ENCODE data around the gene FANCD2. TPM values are rescaled to one million over a fixed set of nuclear protein-coding genes. Genes with fewer than 3 reads are reported as not detected.
A peak's percentile ranks its signal among the peaks of the same experiment; 100 is the strongest.

Gene FANCD2
- total and polyA plus RNA-seq, 5 donors from 2014 or later, result 4.5 to 62.8 (median 10.4) TPM

- Mint-ChIP-seq H3K27me3 (peaks cover 5% of the 10 kb centered on the region), H3K36me3 (peaks cover 8% of the 10 kb centered on the region), H3K4me3 (peak overlapping the region; percentile 90 to 99 (median 96)), H3K4me1 (peaks cover 4 to 33% (median 20%) of the 10 kb centered on the region in 4 donors), H3K27ac (peak overlapping the region; percentile 15 to 95 (median 43)), H3K9me3 (peaks cover 0 to 5% (median 0%) of the 10 kb centered on the region in 7 donors)
- Histone ChIP-seq H3K9me3 (ENCODE audit: control insufficient read depth in 2 of 2, low read length in 2 of 2) (no peaks in the 10 kb centered on the region), H3K4me1 (ENCODE audit: control insufficient read depth, insufficient read depth, low read length, poor library complexity, severe bottlenecking) (peaks cover 22% of the 10 kb centered on the region), H3K36me3 (ENCODE audit: control insufficient read depth, insufficient read depth, low read length) (no peaks in the 10 kb centered on the region), H3K4me3 (ENCODE audit: low read depth, low read length) (peak overlapping the region; percentile 55), H3K27me3 (ENCODE audit: control insufficient read depth, insufficient read depth, low read length) (no peaks in the 10 kb centered on the region), H3K27ac (ENCODE audit: insufficient read depth, low read length, poor library complexity, severe bottlenecking) (peak overlapping the region; percentile 95)
- ATAC-seq (ENCODE audit: low read depth in 2 of 2), result no peak
- no peak for DNase-seq
Measured at GRCh38 chr3:10140996-10141546, 114.8 kb downstream of the FANCD2 start.

DNA sequence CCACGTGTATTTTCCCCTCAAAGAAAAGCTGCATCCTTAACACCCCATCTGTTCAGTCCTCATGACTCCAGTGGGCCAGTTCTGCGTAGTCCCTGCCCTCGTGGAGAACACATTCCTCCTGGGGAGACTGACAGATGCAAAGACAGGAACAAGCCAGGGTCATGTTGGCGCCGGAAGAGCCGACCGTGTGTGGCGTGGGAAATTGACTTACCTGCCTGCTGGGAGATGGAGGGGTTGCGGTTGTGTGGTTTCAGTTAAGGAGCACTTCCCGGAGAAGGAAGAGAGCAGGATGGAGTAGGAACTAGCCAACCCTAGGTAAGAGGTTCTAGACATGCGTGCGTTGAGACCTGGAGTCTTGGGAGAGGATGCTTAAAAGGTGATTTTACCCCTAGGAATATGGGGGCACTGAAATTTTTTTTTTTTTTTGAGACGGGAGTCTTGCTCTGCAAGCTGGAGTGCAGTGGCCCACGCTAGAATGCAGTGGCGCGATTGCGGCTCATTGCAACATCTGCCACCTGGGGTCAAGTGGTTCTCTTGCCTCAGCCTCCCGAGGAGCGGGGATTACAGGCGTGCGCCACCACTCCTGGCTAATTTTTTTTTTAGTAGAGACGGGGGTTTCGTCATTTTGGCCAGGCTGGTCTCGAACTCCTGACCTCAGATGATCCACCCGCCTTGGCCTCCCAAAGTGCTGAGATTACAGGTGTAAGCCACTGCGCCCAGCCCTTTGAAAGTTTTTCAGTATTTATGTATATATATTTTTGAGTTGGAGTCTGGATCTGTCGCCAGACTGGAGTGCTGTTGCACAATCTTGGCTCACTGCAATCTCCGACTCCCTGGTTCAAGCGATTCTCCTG is 116.7 kb downstream of the FANCD2 start:
- Mint-ChIP-seq H3K4me3 (peak overlapping the region; percentile 90 to 99 (median 96)), H3K36me3 (peaks cover 13% of the 10 kb centered on the region), H3K27me3 (peaks cover 5% of the 10 kb centered on the region), H3K27ac (peak overlapping the region; percentile 80 to 95 (median 91)), H3K4me1 (peaks cover 5 to 43% (median 24%) of the 10 kb centered on the region in 4 donors), H3K9me3 (peaks cover 0 to 5% (median 0%) of the 10 kb centered on the region in 7 donors)
- no peaks in the 10 kb centered on the region for H3K27me3 ChIP-seq (ENCODE audit: control insufficient read depth, insufficient read depth, low read length)
- no peaks in the 10 kb centered on the region for H3K9me3 ChIP-seq (ENCODE audit: control insufficient read depth in 2 of 2, low read length in 2 of 2)
- H3K4me1 ChIP-seq (ENCODE audit: control insufficient read depth, insufficient read depth, low read length, poor library complexity, severe bottlenecking), result peaks cover 29% of the 10 kb centered on the region
- ATAC-seq (ENCODE audit: low read depth in 2 of 2) (no peak), DNase-seq (peak in 1 of 3 donors; percentile 31)
- H3K4me3 ChIP-seq (ENCODE audit: low read depth, low read length), result peak overlapping the region; percentile 91
- peaks cover 11% of the 10 kb centered on the region for H3K36me3 ChIP-seq (ENCODE audit: control insufficient read depth, insufficient read depth, low read length)
- H3K27ac ChIP-seq (ENCODE audit: insufficient read depth, low read length, poor library complexity, severe bottlenecking), result peak overlapping the region; percentile 95

DNA sequence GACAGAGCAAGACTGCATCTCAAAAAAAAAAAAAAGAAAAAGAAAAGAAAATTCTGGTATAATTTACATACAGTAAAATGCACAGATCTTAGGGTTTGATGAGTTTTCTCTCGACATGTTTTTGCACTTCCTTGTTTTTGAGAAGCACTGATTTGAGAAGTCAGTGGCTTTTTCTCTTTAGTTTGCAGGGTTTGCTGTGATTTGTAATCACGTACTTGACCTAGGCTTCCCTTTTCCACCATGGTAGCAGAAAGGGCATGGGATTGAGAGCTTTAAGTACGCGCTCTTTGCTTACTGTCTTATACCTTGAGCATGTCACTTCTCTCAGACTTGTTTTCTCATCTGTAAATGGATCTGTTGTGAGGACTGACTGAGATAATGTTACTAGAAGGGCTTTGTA is 119.4 kb downstream of the FANCD2 start:
- H3K4me1 Mint-ChIP-seq, result peaks cover 5 to 51% (median 31%) of the 10 kb centered on the region in 4 donors
- Histone ChIP-seq H3K4me1 (ENCODE audit: control insufficient read depth, insufficient read depth, low read length, poor library complexity, severe bottlenecking) (peaks cover 29% of the 10 kb centered on the region), H3K27me3 (ENCODE audit: control insufficient read depth, insufficient read depth, low read length) (no peaks in the 10 kb centered on the region), H3K27ac (ENCODE audit: insufficient read depth, low read length, poor library complexity, severe bottlenecking) (no peak overlapping the region), H3K4me3 (ENCODE audit: low read depth, low read length) (peak overlapping the region; percentile 70), H3K9me3 (ENCODE audit: control insufficient read depth in 2 of 2, low read length in 2 of 2) (no peaks in the 10 kb centered on the region), H3K36me3 (ENCODE audit: control insufficient read depth, insufficient read depth, low read length) (peaks cover 33% of the 10 kb centered on the region)
- H3K9me3 Mint-ChIP-seq, result peaks cover 0 to 5% (median 0%) of the 10 kb centered on the region in 7 donors
- DNase-seq (no peak), ATAC-seq (ENCODE audit: low read depth in 2 of 2) (no peak)
- peak overlapping the region; percentile 70 to 86 (median 78) for H3K4me3 Mint-ChIP-seq
- H3K36me3 Mint-ChIP-seq, result peaks cover 25% of the 10 kb centered on the region
- H3K27ac Mint-ChIP-seq, result peak overlapping the region; percentile 56 to 76 (median 68)
- H3K27me3 Mint-ChIP-seq, result peaks cover 5% of the 10 kb centered on the region

- ATAC-seq (ENCODE audit: low read depth in 2 of 2) (no peak), DNase-seq (no peak)
- Histone ChIP-seq H3K27ac (ENCODE audit: insufficient read depth, low read length, poor library complexity, severe bottlenecking) (no peak overlapping the region), H3K27me3 (ENCODE audit: control insufficient read depth, insufficient read depth, low read length) (no peaks in the 10 kb centered on the region), H3K4me1 (ENCODE audit: control insufficient read depth, insufficient read depth, low read length, poor library complexity, severe bottlenecking) (peaks cover 10% of the 10 kb centered on the region), H3K9me3 (ENCODE audit: control insufficient read depth in 2 of 2, low read length in 2 of 2) (no peaks in the 10 kb centered on the region), H3K36me3 (ENCODE audit: control insufficient read depth, insufficient read depth, low read length) (peaks cover 61% of the 10 kb centered on the region), H3K4me3 (ENCODE audit: low read depth, low read length) (no peak overlapping the region)
- H3K36me3 Mint-ChIP-seq, result peaks cover 36% of the 10 kb centered on the region
- no peak overlapping the region for H3K27ac Mint-ChIP-seq
- no peaks in the 10 kb centered on the region for H3K27me3 Mint-ChIP-seq
- no peaks in the 10 kb centered on the region for H3K9me3 Mint-ChIP-seq
- H3K4me1 Mint-ChIP-seq, result peaks cover 5 to 33% (median 18%) of the 10 kb centered on the region in 4 donors
- H3K4me3 Mint-ChIP-seq, result peak overlapping the region in 1 of 4 donors; percentile 68
Measured at GRCh38 chr3:10149226-10149625, 123.0 kb downstream of the FANCD2 start.

- Mint-ChIP-seq H3K36me3 (peaks cover 32% of the 10 kb centered on the region), H3K27ac (no peak overlapping the region)
Measured at GRCh38 chr3:10150987-10151386, 124.8 kb downstream of the FANCD2 start.

More at GRCh38 chr3:10150987-10151386, 124.8 kb downstream of the FANCD2 start:
- peaks cover 67% of the 10 kb centered on the region for H3K36me3 ChIP-seq (ENCODE audit: control insufficient read depth, insufficient read depth, low read length)
- H3K27me3 Mint-ChIP-seq, result no peaks in the 10 kb centered on the region
- no peaks in the 10 kb centered on the region for H3K27me3 ChIP-seq (ENCODE audit: control insufficient read depth, insufficient read depth, low read length)
- peaks cover 7% of the 10 kb centered on the region for H3K4me1 ChIP-seq (ENCODE audit: control insufficient read depth, insufficient read depth, low read length, poor library complexity, severe bottlenecking)
- no peak overlapping the region for H3K27ac ChIP-seq (ENCODE audit: insufficient read depth, low read length, poor library complexity, severe bottlenecking)
- H3K4me3 ChIP-seq (ENCODE audit: low read depth, low read length), result no peak overlapping the region
- no peaks in the 10 kb centered on the region for H3K9me3 Mint-ChIP-seq
- no peak for DNase-seq
- ATAC-seq (ENCODE audit: low read depth in 2 of 2), result no peak
- H3K4me3 Mint-ChIP-seq, result no peak overlapping the region
- H3K4me1 Mint-ChIP-seq, result peaks cover 5 to 19% (median 12%) of the 10 kb centered on the region in 4 donors
- no peaks in the 10 kb centered on the region for H3K9me3 ChIP-seq (ENCODE audit: control insufficient read depth in 2 of 2, low read length in 2 of 2)

Other genes with a start within 250 kb of the FANCD2 start
- gene TADA3, start 234.0 kb upstream of the FANCD2 start, total RNA-seq, result 44.7 TPM
- gene TADA3, start 234.0 kb upstream of the FANCD2 start, polyA plus RNA-seq, result 10 to 100 TPM; 50.2 to 69.0 (median 60.5) TPM
- 203 TPM for gene ARPC4, start 233.4 kb upstream of the FANCD2 start, total RNA-seq
- 100 to 1,000 TPM; 294 to 384 (median 336) TPM for gene ARPC4, start 233.4 kb upstream of the FANCD2 start, polyA plus RNA-seq
- 89.9 TPM for gene TTLL3, start 216.2 kb upstream of the FANCD2 start, total RNA-seq
- gene TTLL3, start 216.2 kb upstream of the FANCD2 start, polyA plus RNA-seq, result 1 to 10 TPM; 2.3 to 3.8 (median 3.1) TPM
- 21.1 TPM for gene RPUSD3, start 182.4 kb upstream of the FANCD2 start, total RNA-seq
- 10 to 100 TPM; 59.7 to 72.3 (median 66.8) TPM for gene RPUSD3, start 182.4 kb upstream of the FANCD2 start, polyA plus RNA-seq
- gene CIDEC, start 146.2 kb upstream of the FANCD2 start, total RNA-seq, result not detected
- gene CIDEC, start 146.2 kb upstream of the FANCD2 start, polyA plus RNA-seq, result not detected
- 17.7 TPM for gene JAGN1, start 135.8 kb upstream of the FANCD2 start, total RNA-seq
- gene JAGN1, start 135.8 kb upstream of the FANCD2 start, polyA plus RNA-seq, result 10 to 100 TPM; 52.6 to 70.8 (median 58.3) TPM
- 4.3 TPM for gene IL17RE, start 123.6 kb upstream of the FANCD2 start, total RNA-seq
- under 1 TPM in 3 of 4 donors, not detected in 1; 0.31 to 0.33 (median 0.32) TPM for gene IL17RE, start 123.6 kb upstream of the FANCD2 start, polyA plus RNA-seq
- 1.1 TPM for gene IL17RC, start 109.3 kb upstream of the FANCD2 start, total RNA-seq
- gene IL17RC, start 109.3 kb upstream of the FANCD2 start, polyA plus RNA-seq, result 1 to 10 TPM; 5.6 to 9.5 (median 7.5) TPM
- 24.6 TPM for gene CRELD1, start 92.6 kb upstream of the FANCD2 start, total RNA-seq
- 10 to 100 TPM; 20.5 to 26.5 (median 23.9) TPM for gene CRELD1, start 92.6 kb upstream of the FANCD2 start, polyA plus RNA-seq
- 4.7 TPM for gene PRRT3, start 74.0 kb upstream of the FANCD2 start, total RNA-seq
- gene PRRT3, start 74.0 kb upstream of the FANCD2 start, polyA plus RNA-seq, result 1 to 10 TPM; 3.0 to 4.3 (median 4.2) TPM
- gene EMC3, start 39.6 kb upstream of the FANCD2 start, total RNA-seq, result 57.2 TPM
- 10 to 100 TPM; 56.9 to 88.2 (median 74.4) TPM for gene EMC3, start 39.6 kb upstream of the FANCD2 start, polyA plus RNA-seq
- gene FANCD2OS, start 81.8 kb downstream of the FANCD2 start, total RNA-seq, result not detected
- not detected for gene FANCD2OS, start 81.8 kb downstream of the FANCD2 start, polyA plus RNA-seq
- gene BRK1, start 89.2 kb downstream of the FANCD2 start, total RNA-seq, result 61.9 TPM
- 100 to 1,000 TPM; 229 to 275 (median 252) TPM for gene BRK1, start 89.2 kb downstream of the FANCD2 start, polyA plus RNA-seq
- gene VHL, start 115.3 kb downstream of the FANCD2 start, total RNA-seq, result 76.6 TPM
- gene VHL, start 115.3 kb downstream of the FANCD2 start, polyA plus RNA-seq, result 10 to 100 TPM in 3 of 4 donors, 1 to 10 TPM in 1; 5.9 to 17.3 (median 12.1) TPM
- 3.6 TPM for gene IRAK2, start 138.5 kb downstream of the FANCD2 start, total RNA-seq
- 1 to 10 TPM in 3 of 4 donors, under 1 TPM in 1; 0.68 to 3.7 (median 2.8) TPM for gene IRAK2, start 138.5 kb downstream of the FANCD2 start, polyA plus RNA-seq
- gene TATDN2, start 222.0 kb downstream of the FANCD2 start, total RNA-seq, result 86.5 TPM
- 10 to 100 TPM; 10.2 to 17.4 (median 12.6) TPM for gene TATDN2, start 222.0 kb downstream of the FANCD2 start, polyA plus RNA-seq

Data from CD4-positive, CD25-positive, alpha-beta regulatory T cell (primary cell).